MCF 10A (cell line): ENCODE measurements around the gene RAPGEF5. TPM values are rescaled to one million over a fixed set of nuclear protein-coding genes. Genes with fewer than 3 reads are reported as not detected.

ENCODE experiments used
- BruUV-seq: library from RNA; stranded (reverse); fragments of 400-500 nt; replicated peaks from 2 replicates; lab custom pipeline; 2021; lab: Mats Ljungman, UMichigan
- CTCF ChIA-PET: fragments of 300-600 bp; sonication (Branson Sonifier 250); formaldehyde crosslinking; extraction: SDS; loops from one replicate; lab custom pipeline; 2021; ENCODE audit warnings: antibody characterized with exemption, inconsistent platforms; lab: Yijun Ruan, JAX
- POLR2A ChIA-PET: fragments of 300-600, 350-650 bp; sonication (Branson Sonifier 250); formaldehyde crosslinking; extraction: SDS; loops from one replicate; lab custom pipeline; 2020; ENCODE audit warnings: antibody characterized with exemption, inconsistent platforms; lab: Yijun Ruan, JAX
- DNase-seq: peaks from one replicate; pipeline ENCODE4 v3.0.0-alpha.2; 2018; ENCODE audit not compliant: unreplicated experiment
- H3K27ac Mint-ChIP-seq: one replicate; pipeline ENCODE4 v1.8.0; 2022; ENCODE audit warnings: mild to moderate bottlenecking, low read depth, mixed read lengths; ENCODE audit not compliant: unreplicated experiment
- H3K27me3 Mint-ChIP-seq: one replicate; pipeline ENCODE4 v1.8.0; 2022; ENCODE audit warnings: mixed read lengths; ENCODE audit not compliant: insufficient read depth, unreplicated experiment
- H3K36me3 Mint-ChIP-seq: one replicate; pipeline ENCODE4 v1.8.0; 2022; ENCODE audit warnings: mild to moderate bottlenecking, moderate library complexity, mixed read lengths; ENCODE audit not compliant: insufficient read depth, unreplicated experiment
- H3K4me1 Mint-ChIP-seq: one replicate; pipeline ENCODE4 v1.8.0; 2022; ENCODE audit warnings: mixed read lengths; ENCODE audit not compliant: insufficient read depth, unreplicated experiment
- H3K4me3 Mint-ChIP-seq: one replicate; pipeline ENCODE4 v1.8.0; 2022; ENCODE audit warnings: mild to moderate bottlenecking, moderate library complexity, mixed read lengths; ENCODE audit not compliant: unreplicated experiment
- H3K9me3 Mint-ChIP-seq: one replicate; pipeline ENCODE4 v1.8.0; 2022; ENCODE audit warnings: mixed read lengths; ENCODE audit not compliant: unreplicated experiment
- intact Hi-C: fragments of 100-400 bp; cut with micrococcal nuclease; formaldehyde crosslinking; loops from 2 replicates; pipeline ENCODE4 v1.14.1; 2022
- total RNA-seq: library from RNA; stranded (reverse); gene quantifications from 2 replicates; pipeline ENCODE4 v1.2.3, GENCODE V29; 2022
- TF ChIP-seq, protein P1 (sequence below): fragments of 200-600 bp; IDR thresholded peaks from one replicate; pipeline ENCODE4 v1.8.0; 2022; ENCODE audit warnings: antibody characterized with exemption, mild to moderate bottlenecking; ENCODE audit not compliant: unreplicated experiment

RAPGEF5 gene
- total RNA-seq, 1 experiment from 2014 or later: 1.9 TPM

- intact Hi-C loops: no loop called here
- no peak for DNase-seq
- BruUV-seq: no TSS peak
- H3K36me3 Mint-ChIP-seq: peaks cover 5% of the 10 kb centered on the region
- POLR2A ChIA-PET: interaction anchor here (0.6 kb wide), 1 partner anchor 32 kb away, joined by 3 read pairs; no protein-coding TSS in a partner anchor
- no peaks in the 10 kb centered on the region for H3K9me3 Mint-ChIP-seq
- CTCF ChIA-PET: interaction anchor here (2.8 kb wide), 1 partner anchor 14 kb away, joined by 14 read pairs; no protein-coding TSS in a partner anchor
- no peak overlapping the region for H3K27ac Mint-ChIP-seq
- no peaks in the 10 kb centered on the region for H3K27me3 Mint-ChIP-seq
- H3K4me3 Mint-ChIP-seq: no peak overlapping the region
- no peaks in the 10 kb centered on the region for H3K4me1 Mint-ChIP-seq
- TF ChIP-seq, protein P1, sequence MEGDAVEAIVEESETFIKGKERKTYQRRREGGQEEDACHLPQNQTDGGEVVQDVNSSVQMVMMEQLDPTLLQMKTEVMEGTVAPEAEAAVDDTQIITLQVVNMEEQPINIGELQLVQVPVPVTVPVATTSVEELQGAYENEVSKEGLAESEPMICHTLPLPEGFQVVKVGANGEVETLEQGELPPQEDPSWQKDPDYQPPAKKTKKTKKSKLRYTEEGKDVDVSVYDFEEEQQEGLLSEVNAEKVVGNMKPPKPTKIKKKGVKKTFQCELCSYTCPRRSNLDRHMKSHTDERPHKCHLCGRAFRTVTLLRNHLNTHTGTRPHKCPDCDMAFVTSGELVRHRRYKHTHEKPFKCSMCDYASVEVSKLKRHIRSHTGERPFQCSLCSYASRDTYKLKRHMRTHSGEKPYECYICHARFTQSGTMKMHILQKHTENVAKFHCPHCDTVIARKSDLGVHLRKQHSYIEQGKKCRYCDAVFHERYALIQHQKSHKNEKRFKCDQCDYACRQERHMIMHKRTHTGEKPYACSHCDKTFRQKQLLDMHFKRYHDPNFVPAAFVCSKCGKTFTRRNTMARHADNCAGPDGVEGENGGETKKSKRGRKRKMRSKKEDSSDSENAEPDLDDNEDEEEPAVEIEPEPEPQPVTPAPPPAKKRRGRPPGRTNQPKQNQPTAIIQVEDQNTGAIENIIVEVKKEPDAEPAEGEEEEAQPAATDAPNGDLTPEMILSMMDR: no peak
These were observed 232.0 kb downstream of the RAPGEF5 start for GRCh38 chr7:22124941-22125340.

GRCh38 chr7:22123139-22123538, 233.8 kb downstream of the RAPGEF5 start:
- intact Hi-C loops: no loop called here
- BruUV-seq: no TSS peak
- Mint-ChIP-seq H3K27me3 (no peaks in the 10 kb centered on the region), H3K36me3 (peaks cover 5% of the 10 kb centered on the region), H3K4me1 (no peaks in the 10 kb centered on the region), H3K27ac (no peak overlapping the region), H3K4me3 (no peak overlapping the region), H3K9me3 (no peaks in the 10 kb centered on the region)
- CTCF ChIA-PET: interaction anchor here (0.7 to 1.0 kb wide), 2 partner anchors 329 to 604 kb away, joined by 3 to 4 read pairs; partner anchors contain the start of gene IL6
- no peak for DNase-seq
- POLR2A ChIA-PET: no interaction called here
- TF ChIP-seq, protein P1: no peak

DNA sequence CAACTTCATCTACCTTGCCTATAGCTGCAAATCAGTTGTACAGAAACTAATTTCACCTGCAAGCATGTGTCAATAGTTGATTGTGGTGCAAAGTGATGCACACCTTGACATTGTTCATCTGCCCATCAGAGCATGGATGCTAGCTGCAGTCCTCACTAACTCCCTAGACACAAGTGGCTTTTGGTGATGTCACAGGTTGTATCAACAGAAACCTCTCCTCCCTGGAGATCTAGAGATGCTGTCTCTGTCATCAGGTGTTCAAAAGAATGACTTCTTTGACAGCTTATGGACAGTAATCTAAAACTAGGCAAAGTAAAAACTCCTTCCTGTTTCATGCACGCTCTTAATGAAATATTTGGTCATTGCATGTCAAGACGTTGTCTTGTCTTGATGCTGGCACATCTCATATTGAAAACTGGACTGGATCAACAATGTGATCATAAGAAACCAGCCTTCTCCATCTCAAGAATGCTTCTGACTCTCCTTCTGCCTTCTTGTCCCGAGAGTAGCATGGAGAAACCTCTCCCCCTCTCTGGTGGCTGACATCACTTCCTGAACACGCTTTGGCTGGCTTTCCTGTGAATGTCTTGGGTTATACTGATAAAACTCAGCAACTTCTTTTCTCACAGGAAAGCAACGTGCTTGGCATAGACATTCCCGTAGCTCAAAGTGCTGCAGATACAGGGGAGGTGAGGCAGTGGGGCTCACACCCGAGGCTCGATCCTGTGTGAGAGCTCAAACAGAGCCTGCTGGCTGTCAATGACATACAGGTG, 235.1 kb downstream of the RAPGEF5 start:
- intact Hi-C loops: no loop called here
- DNase-seq: no peak
- no peak overlapping the region for H3K27ac Mint-ChIP-seq
- TF ChIP-seq, protein P1: no peak
- ChIA-PET CTCF (interaction anchor here (0.7 to 1.0 kb wide), 2 partner anchors 12 to 368 kb away, joined by 3 to 5 read pairs; no protein-coding TSS in a partner anchor), POLR2A (no interaction called here)
- no peak overlapping the region for H3K4me3 Mint-ChIP-seq
- no TSS peak for BruUV-seq
- H3K36me3 Mint-ChIP-seq: peaks cover 5% of the 10 kb centered on the region
- no peaks in the 10 kb centered on the region for H3K27me3 Mint-ChIP-seq
- H3K4me1 Mint-ChIP-seq: no peaks in the 10 kb centered on the region
- H3K9me3 Mint-ChIP-seq: no peaks in the 10 kb centered on the region

- TF ChIP-seq, protein P1: no peak
- POLR2A ChIA-PET: no interaction called here
- no peaks in the 10 kb centered on the region for H3K27me3 Mint-ChIP-seq
- no peak overlapping the region for H3K27ac Mint-ChIP-seq
- no peaks in the 10 kb centered on the region for H3K4me1 Mint-ChIP-seq
- intact Hi-C loops: no loop called here
- no peaks in the 10 kb centered on the region for H3K9me3 Mint-ChIP-seq
- BruUV-seq: no TSS peak
- CTCF ChIA-PET: interaction anchor here (0.6 to 3.3 kb wide), 2 partner anchors 11 to 117 kb away, joined by 3 to 14 read pairs; no protein-coding TSS in a partner anchor
- peaks cover 5% of the 10 kb centered on the region for H3K36me3 Mint-ChIP-seq
- H3K4me3 Mint-ChIP-seq: no peak overlapping the region
- DNase-seq: no peak
These were observed 236.4 kb downstream of the RAPGEF5 start for GRCh38 chr7:22120391-22121053.
